22Rv1 (cell line): Measurements from ENCODE around the gene COL16A1.

Experiments used
- CTCF ChIP-seq: fragments of 450-650 bp; IDR thresholded peaks from 2 replicates; pipeline ENCODE4 v1.5.1; 2017; ENCODE audit warnings: mild to moderate bottlenecking
- ZFX ChIP-seq: fragments of 450-650 bp; IDR thresholded peaks from 2 replicates; pipeline ENCODE4 v1.6.1; 2017; ENCODE audit warnings: antibody characterized with exemption, borderline replicate concordance

- TF ChIP-seq CTCF (no peak), ZFX (no peak)
Measured at GRCh38 chr1:31671147-31671546, 32.7 kb downstream of the COL16A1 start.
